IMR-90 (cell line): Measurements from ENCODE around the gene MINDY3. TPM values are rescaled to one million over a fixed set of nuclear protein-coding genes. Genes with fewer than 3 reads are reported as not detected.

Experiments
- ATAC-seq: fragments of 200-7000 bp; cut with Tn5 transposase; 2 replicates; pipeline ENCODE4 v1.9.1; 2020; ENCODE audit warnings: low read depth, mild to moderate bottlenecking, moderate library complexity
- BruUV-seq: library from RNA; stranded (reverse); fragments of 400-500 nt; replicated peaks from 2 replicates; lab custom pipeline; 2021; lab: Mats Ljungman, UMichigan
- CTCF ChIA-PET: fragments of 300-600 bp; formaldehyde crosslinking; extraction: SDS; loops from one replicate; lab custom pipeline; 2021; ENCODE audit warnings: antibody characterized with exemption; lab: Yijun Ruan, JAX
- POLR2A ChIA-PET: fragments of 300-600 bp; sonication (Branson Sonifier 250); formaldehyde crosslinking; loops from one replicate; lab custom pipeline; 2022; ENCODE audit warnings: antibody characterized with exemption; ENCODE audit not compliant: unreplicated experiment; lab: Charles Lee
- DNase-seq: peaks from one replicate; pipeline ENCODE4 v3.0.0; 2013
- H2AFZ ChIP-seq: replicated peaks from 2 replicates; pipeline ENCODE3; 2013; ENCODE audit warnings: low read length, mild to moderate bottlenecking; ENCODE audit not compliant: poor library complexity
- H2AK5ac ChIP-seq: 2 replicates; pipeline ENCODE4 v1.6.1; 2013; ENCODE audit warnings: low read depth, low read length, inconsistent platforms
- H2AK9ac ChIP-seq: replicated peaks from 2 replicates; pipeline ENCODE3; 2013; ENCODE audit warnings: mild to moderate bottlenecking, low read depth, low read length, moderate library complexity; ENCODE audit not compliant: poor library complexity
- H2BK120ac ChIP-seq: 2 replicates; pipeline ENCODE4 v1.6.1; 2013; ENCODE audit warnings: low read depth, low read length, inconsistent platforms
- H2BK15ac ChIP-seq: 3 replicates; pipeline ENCODE4 v1.6.1; 2013; ENCODE audit warnings: low read depth, low read length, inconsistent platforms
- H2BK20ac ChIP-seq: 2 replicates; pipeline ENCODE4 v1.6.1; 2013; ENCODE audit warnings: low read depth, mild to moderate bottlenecking, inconsistent platforms, low read length, moderate library complexity
- H2BK5ac ChIP-seq: 2 replicates; pipeline ENCODE4 v1.6.1; 2013; ENCODE audit warnings: mild to moderate bottlenecking, low read depth, low read length, inconsistent platforms; ENCODE audit not compliant: poor library complexity, severe bottlenecking
- H3K14ac ChIP-seq: replicated peaks from 2 replicates; pipeline ENCODE4 v1.6.1; 2013; ENCODE audit warnings: low read depth, low read length, inconsistent platforms
- H3K18ac ChIP-seq: 2 replicates; pipeline ENCODE4 v1.6.1; 2013; ENCODE audit warnings: low read depth, low read length, control low read depth
- H3K23ac ChIP-seq: 2 replicates; pipeline ENCODE4 v1.6.1; 2013; ENCODE audit warnings: low read depth, low read length, inconsistent platforms
- H3K27ac ChIP-seq: 2 replicates; pipeline ENCODE4 v1.5.1; 2013; ENCODE audit warnings: mild to moderate bottlenecking, control low read depth, low read length; ENCODE audit not compliant: insufficient read depth
- H3K27me3 ChIP-seq: 2 replicates; pipeline ENCODE4 v1.6.1; 2013; ENCODE audit warnings: low read length; ENCODE audit not compliant: control insufficient read depth, insufficient read depth
- H3K36me3 ChIP-seq: 2 replicates; pipeline ENCODE4 v1.6.1; 2013; ENCODE audit warnings: low read length, mixed read lengths; ENCODE audit not compliant: control insufficient read depth, insufficient read depth
- H3K4ac ChIP-seq: 2 replicates; pipeline ENCODE4 v1.6.1; 2013; ENCODE audit warnings: low read depth, low read length, inconsistent platforms
- H3K4me1 ChIP-seq: 2 replicates; pipeline ENCODE4 v1.6.1; 2013; ENCODE audit warnings: low read length, mixed read lengths; ENCODE audit not compliant: control insufficient read depth, insufficient read depth
- H3K4me2 ChIP-seq: 2 replicates; pipeline ENCODE4 v1.6.1; 2013; ENCODE audit warnings: low read depth, mild to moderate bottlenecking, control low read depth, low read length, moderate library complexity
- H3K4me3 ChIP-seq: 2 replicates; pipeline ENCODE4 v1.5.1; 2013; ENCODE audit warnings: low read depth, mild to moderate bottlenecking, control low read depth, low read length, moderate library complexity; ENCODE audit not compliant: insufficient read depth
- H3K56ac ChIP-seq: 2 replicates; pipeline ENCODE4 v1.6.1; 2013; ENCODE audit warnings: low read length, inconsistent platforms; ENCODE audit not compliant: insufficient read depth; ENCODE audit errors: extremely low read depth
- H3K79me1 ChIP-seq, 2 experiments: 2 replicates each; pipeline ENCODE4 v1.6.1; 2013; ENCODE audit warnings: low read length in 2 of 2, inconsistent platforms in 1 of 2, low read depth in 1 of 2
- H3K9ac ChIP-seq: 2 replicates; pipeline ENCODE4 v1.6.1; 2013; ENCODE audit warnings: low read depth, low read length, control low read depth
- H3K9me1 ChIP-seq: 2 replicates; pipeline ENCODE4 v1.6.1; 2013; ENCODE audit warnings: low read length, inconsistent platforms; ENCODE audit not compliant: insufficient read depth
- H3K9me3 ChIP-seq: 2 replicates; pipeline ENCODE4 v1.6.1; 2013; ENCODE audit warnings: low read length; ENCODE audit not compliant: control insufficient read depth, insufficient read depth
- H4K20me1 ChIP-seq: 2 replicates; pipeline ENCODE4 v1.6.1; 2013; ENCODE audit warnings: low read length, inconsistent platforms; ENCODE audit not compliant: insufficient read depth
- H4K5ac ChIP-seq: 2 replicates; pipeline ENCODE4 v1.6.1; 2013; ENCODE audit warnings: mild to moderate bottlenecking, low read depth, low read length, control low read depth
- H4K8ac ChIP-seq, 2 experiments: 2 replicates each; pipeline ENCODE4 v1.6.1; 2013; ENCODE audit warnings: low read depth in 2 of 2, low read length in 2 of 2, control low read depth in 1 of 2, inconsistent platforms in 1 of 2
- H4K91ac ChIP-seq: 2 replicates; pipeline ENCODE4 v1.6.1; 2013; ENCODE audit warnings: low read depth, low read length, inconsistent platforms; ENCODE audit not compliant: insufficient read depth
- MAFK ChIP-seq: IDR thresholded peaks from 2 replicates; pipeline ENCODE4 v1.6.1; 2012; ENCODE audit warnings: low read depth, low read length, improper control_type of control experiment
- NFE2L2 ChIP-seq: fragments of 150-350 bp; IDR thresholded peaks from 2 replicates; pipeline ENCODE4 v1.6.1; 2016; ENCODE audit warnings: low read depth, mild to moderate bottlenecking, low read length
- SMC3 ChIP-seq: fragments of 150-350 bp; IDR thresholded peaks from 2 replicates; pipeline ENCODE4 v1.6.1; 2016; ENCODE audit warnings: low read depth, mild to moderate bottlenecking, antibody characterized with exemption, low read length, moderate library complexity
- USF2 ChIP-seq: fragments of 150-350 bp; IDR thresholded peaks from 2 replicates; pipeline ENCODE4 v1.6.1; 2017; ENCODE audit warnings: mild to moderate bottlenecking, antibody characterized with exemption, low read length, low read depth
- WGBS, 2 experiments: methylation state at CpG; one replicate each; pipeline versions ENCODE4 v1.1.5 to v1.1.7; 2013; ENCODE audit warnings: missing lambda C conversion rate in 2 of 2; ENCODE audit not compliant: insufficient read length in 1 of 2; ENCODE audit errors: extremely low coverage in 2 of 2; 5-methylcytosine and 5-hydroxymethylcytosine counted together
- dilution Hi-C: fragments of 300-500 bp; cut with HindIII; formaldehyde crosslinking; loops from one replicate; pipeline ENCODE4 v1.14.3; 2018; ENCODE audit warnings: low sequenced_read_pairs; ENCODE audit not compliant: unreplicated experiment
- in situ Hi-C: fragments of 300-500 bp; cut with MboI; formaldehyde crosslinking; loops from 3 replicates; pipeline ENCODE4 v1.14.3; 2019; ENCODE audit warnings: low sequenced_read_pairs, inconsistent platforms, mixed read lengths
- intact Hi-C: fragments of 100-400 bp; cut with micrococcal nuclease; formaldehyde crosslinking; loops from 2 replicates; pipeline ENCODE4 v1.10.0; 2022
- polyA plus RNA-seq, 3 experiments: library from polyadenylated mRNA; depleted of rRNA; stranded (reverse); fragments of >200 nt; gene quantifications; 2 replicates each; pipeline ENCODE4 v1.2.3, GENCODE V29; 2012; ENCODE audit warnings: low replicate concordance in 1 of 3
- total RNA-seq: library from RNA; depleted of rRNA; stranded (reverse); fragments of >200 nt; gene quantifications from 2 replicates; pipeline ENCODE4 v1.2.3, GENCODE V29; 2012

Gene MINDY3
- total and polyA plus RNA-seq, 2 of the 4 experiments (the other 2 are of a cell fraction), result 13.9 to 14.5 TPM

DNA sequence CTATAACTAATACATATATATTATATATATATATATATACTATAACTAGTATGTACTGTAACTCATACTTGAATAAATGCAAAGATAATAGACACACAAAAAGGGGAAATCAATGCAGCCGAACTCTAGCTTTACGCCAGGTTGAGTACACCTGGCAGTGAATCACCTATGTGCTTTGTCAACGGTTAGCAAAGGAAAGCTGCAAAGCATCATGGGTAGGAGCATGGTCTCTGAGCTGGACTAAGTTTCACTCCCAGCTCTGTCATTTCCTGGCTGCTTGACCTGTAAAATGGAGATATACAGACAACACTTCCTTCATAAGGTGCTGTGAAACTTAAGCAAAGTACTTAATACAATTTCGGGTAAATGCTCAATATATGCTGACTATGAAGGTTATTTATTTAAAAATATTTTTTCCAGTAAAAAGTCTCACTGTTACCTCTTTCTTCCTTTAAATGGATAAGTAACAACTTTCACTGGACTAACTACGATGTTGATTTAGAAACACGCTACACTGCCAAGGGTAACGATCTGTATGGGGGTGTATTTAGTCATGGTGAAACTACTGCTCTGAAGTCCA lies 78.8 kb downstream of the MINDY3 start:
- Histone ChIP-seq H3K4me3 (no peak overlapping the region), H4K20me1 (no peaks in the 10 kb centered on the region), H2AK5ac (no peak overlapping the region), H4K5ac (no peak overlapping the region), H2AK9ac (no peak overlapping the region), H4K91ac (no peak overlapping the region), H3K27ac (no peak overlapping the region), H3K23ac (no peak overlapping the region), H2AFZ (no peak overlapping the region), H3K9ac (no peak overlapping the region), H2BK15ac (no peak overlapping the region), H3K9me3 (peaks cover 2% of the 10 kb centered on the region; the same call in 1 of the 2 replicates), H4K8ac (no peak overlapping the region), H2BK120ac (no peak overlapping the region), H3K36me3 (peaks cover 18% of the 10 kb centered on the region), H3K4me2 (no peak overlapping the region), H2BK5ac (no peak overlapping the region), H2BK20ac (no peak overlapping the region), H3K4me1 (no peaks in the 10 kb centered on the region; the same call in 1 of the 2 replicates), H3K79me1 (no peaks in the 10 kb centered on the region), H3K56ac (no peak overlapping the region), H3K27me3 (no peaks in the 10 kb centered on the region), H3K14ac (no peak overlapping the region), H3K4ac (no peak overlapping the region), H3K9me1 (no peaks in the 10 kb centered on the region), H3K18ac (no peak overlapping the region)
- in situ Hi-C loops (no loop called here), dilution Hi-C loops (no loop called here), intact Hi-C loops (no loop called here)
- CTCF ChIA-PET, result no interaction called here
- WGBS, 2 experiments, result no CpG with 5 or more reads among the region's 7 CpGs
- DNase-seq, result no peak
- peak; percentile 24; the same call in 1 of the 2 replicates for TF ChIP-seq MAFK
- no peak for TF ChIP-seq SMC3
- TF ChIP-seq NFE2L2, result no peak
- no peak for TF ChIP-seq USF2
- POLR2A ChIA-PET, result no interaction called here
- BruUV-seq, result no TSS peak
- ATAC-seq, result no peak
